PC-9 (cell line): ENCODE measurements around the gene ABCA4. TPM values are rescaled to one million over a fixed set of nuclear protein-coding genes. Genes with fewer than 3 reads are reported as not detected.

Experiments used
- BruUV-seq: library from RNA; stranded (reverse); fragments of 400-500 nt; replicated peaks from 2 replicates; lab custom pipeline; 2021; lab: Mats Ljungman, UMichigan
- CTCF ChIA-PET: fragments of 300-600 bp; sonication (Branson Sonifier 250); formaldehyde crosslinking; loops from one replicate; lab custom pipeline; 2022; ENCODE audit warnings: antibody characterized with exemption; lab: Charles Lee
- POLR2A ChIA-PET: fragments of 300-600 bp; sonication (Branson Sonifier 250); formaldehyde crosslinking; loops from one replicate; lab custom pipeline; 2022; ENCODE audit warnings: antibody characterized with exemption; ENCODE audit not compliant: unreplicated experiment; lab: Charles Lee
- DNase-seq, 2 experiments: peaks; one replicate each; pipeline versions ENCODE4 v3.0.0 to v3.0.0-alpha.2; 2015 to 2022; ENCODE audit warnings: mixed read lengths in 1 of 2
- H2AFZ ChIP-seq: fragments of 200-600 bp; sonication (generic); 2 replicates; pipeline ENCODE4 v1.8.1; 2017; ENCODE audit warnings: antibody characterized with exemption
- H3F3A ChIP-seq: fragments of 200-600 bp; sonication (generic); 2 replicates; pipeline ENCODE4 v1.8.1; 2017; ENCODE audit warnings: antibody characterized with exemption, mild to moderate bottlenecking, low read depth; ENCODE audit not compliant: insufficient read depth
- H3K27ac ChIP-seq: fragments of 200-600 bp; sonication (generic); 2 replicates; pipeline ENCODE4 v1.6.1; 2016; ENCODE audit warnings: mixed run types
- H3K27me3 ChIP-seq: fragments of 200-600 bp; sonication (generic); 2 replicates; pipeline ENCODE4 v1.6.1; 2016; ENCODE audit warnings: low read depth, mixed run types; ENCODE audit not compliant: insufficient read depth
- H3K36me3 ChIP-seq: fragments of 200-600 bp; sonication (generic); 2 replicates; pipeline ENCODE4 v1.6.1; 2016; ENCODE audit warnings: low read depth, mixed run types
- H3K4me1 ChIP-seq: fragments of 200-600 bp; sonication (generic); replicated peaks from 2 replicates; pipeline ENCODE4 v1.6.1; 2016; ENCODE audit warnings: mixed run types; ENCODE audit not compliant: insufficient read depth
- H3K4me2 ChIP-seq: fragments of 200-600 bp; sonication (generic); 2 replicates; pipeline ENCODE4 v1.6.1; 2017; ENCODE audit warnings: mixed run types
- H3K4me3 ChIP-seq: fragments of 200-600 bp; sonication (generic); 2 replicates; pipeline ENCODE4 v1.6.1; 2016; ENCODE audit warnings: mixed run types
- H3K79me2 ChIP-seq: fragments of 200-600 bp; sonication (generic); 2 replicates; pipeline ENCODE4 v1.6.1; 2017; ENCODE audit warnings: low read depth, mixed run types
- H3K9me2 ChIP-seq: fragments of 200-600 bp; sonication (generic); 2 replicates; pipeline ENCODE4 v1.8.1; 2017; ENCODE audit warnings: mild to moderate bottlenecking; ENCODE audit not compliant: insufficient read depth
- H3K9me3 ChIP-seq: fragments of 200-600 bp; sonication (generic); 2 replicates; pipeline ENCODE4 v1.8.1; 2016; ENCODE audit warnings: low read depth; ENCODE audit not compliant: insufficient read depth
- H4K20me1 ChIP-seq: fragments of 200-600 bp; sonication (generic); 2 replicates; pipeline ENCODE4 v1.8.1; 2017; ENCODE audit not compliant: insufficient read depth
- CTCF ChIP-seq: fragments of 200-600 bp; sonication (generic); conservative IDR thresholded peaks from 2 replicates; pipeline ENCODE4 v1.6.1; 2017; ENCODE audit warnings: mixed run types, antibody characterized with exemption, mild to moderate bottlenecking, moderate library complexity
- EZH2 ChIP-seq: fragments of 200-600 bp; sonication (generic); IDR thresholded peaks from 2 replicates; pipeline ENCODE4 v1.8.0; 2017; ENCODE audit warnings: antibody characterized with exemption, low read depth
- intact Hi-C: fragments of 100-400 bp; cut with micrococcal nuclease; formaldehyde crosslinking; loops from one replicate; pipeline ENCODE4 v1.10.0; 2022; ENCODE audit not compliant: unreplicated experiment
- total RNA-seq: library from RNA; stranded (reverse); gene quantifications from 2 replicates; pipeline ENCODE4 v1.2.3, GENCODE V29; 2021

ABCA4 gene
- total RNA-seq, 1 experiment from 2014 or later = 20.8 TPM

GRCh38 chr1:94096797-94097549 is 24.0 kb downstream of the ABCA4 start:
- no peak for DNase-seq
- TF ChIP-seq CTCF (no peak), EZH2 (no peak)

GRCh38 chr1:94095744-94096469 is 25.0 kb downstream of the ABCA4 start:
- POLR2A ChIA-PET = no interaction called here
- CTCF ChIA-PET = no interaction called here
- Histone ChIP-seq H3K4me1 (peaks cover 11% of the 10 kb centered on the region), H3F3A (peaks cover 16% of the 10 kb centered on the region; the same call in 1 of the 2 replicates), H3K4me3 (no peak overlapping the region), H3K4me2 (no peak overlapping the region), H3K27ac (no peak overlapping the region), H4K20me1 (no peaks in the 10 kb centered on the region), H3K9me2 (no peaks in the 10 kb centered on the region), H3K9me3 (no peaks in the 10 kb centered on the region), H3K27me3 (no peaks in the 10 kb centered on the region), H3K79me2 (no peaks in the 10 kb centered on the region), H3K36me3 (no peaks in the 10 kb centered on the region), H2AFZ (no peak overlapping the region)
- intact Hi-C loops = no loop called here
- BruUV-seq = no TSS peak
- no peak for TF ChIP-seq EZH2
- no peak for TF ChIP-seq CTCF
- DNase-seq = no peak

More at GRCh38 chr1:94096797-94097549, 24.0 kb downstream of the ABCA4 start:
- CTCF ChIA-PET = no interaction called here
- Histone ChIP-seq H3K9me2 (no peaks in the 10 kb centered on the region), H3K27me3 (no peaks in the 10 kb centered on the region), H3K4me3 (no peak overlapping the region), H3F3A (peaks cover 26% of the 10 kb centered on the region; the same call in 1 of the 2 replicates), H3K36me3 (no peaks in the 10 kb centered on the region), H2AFZ (no peak overlapping the region), H3K4me1 (peaks cover 22% of the 10 kb centered on the region), H3K9me3 (no peaks in the 10 kb centered on the region), H3K79me2 (no peaks in the 10 kb centered on the region), H4K20me1 (no peaks in the 10 kb centered on the region), H3K4me2 (no peak overlapping the region), H3K27ac (no peak overlapping the region)
- intact Hi-C loops = no loop called here
- POLR2A ChIA-PET = no interaction called here
- BruUV-seq = no TSS peak

- peaks cover 8% of the 10 kb centered on the region; the same call in 1 of the 2 replicates for H3F3A ChIP-seq
- H2AFZ ChIP-seq = no peak overlapping the region
- H4K20me1 ChIP-seq = no peaks in the 10 kb centered on the region
- H3K36me3 ChIP-seq = no peaks in the 10 kb centered on the region
- no peaks in the 10 kb centered on the region for H3K9me2 ChIP-seq
- no peak for DNase-seq
- H3K27me3 ChIP-seq = no peaks in the 10 kb centered on the region
- TF ChIP-seq EZH2 = no peak
- TF ChIP-seq CTCF = no peak
- POLR2A ChIA-PET = no interaction called here
- H3K4me3 ChIP-seq = no peak overlapping the region
- intact Hi-C loops = no loop called here
- CTCF ChIA-PET = no interaction called here
- H3K27ac ChIP-seq = peak overlapping the region; percentile 20; the same call in 1 of the 2 replicates
- no peak overlapping the region for H3K4me2 ChIP-seq
- peaks cover 10% of the 10 kb centered on the region for H3K4me1 ChIP-seq
- H3K79me2 ChIP-seq = no peaks in the 10 kb centered on the region
- no peaks in the 10 kb centered on the region for H3K9me3 ChIP-seq
- no TSS peak for BruUV-seq
Observed at GRCh38 chr1:94095112-94095637, 25.8 kb downstream of the ABCA4 start.
